Right renal cortex interstitium (tissue), 3 donors: Measurements from ENCODE around the gene RNF227. TPM values are rescaled to one million over a fixed set of nuclear protein-coding genes. Genes with fewer than 3 reads are reported as not detected.
"Not testable (repeated sequence)": the region's sequence is repeated elsewhere in the genome, so short reads cannot be mapped to it uniquely, and the experiment has no call there.

ENCODE experiments used
- DNase-seq, 3 donors: peaks; one replicate each; pipeline ENCODE4 v3.0.0-alpha.2; 2013; ENCODE audit warnings: low read depth in 3 of 3, low spot score in 2 of 3
- polyA plus RNA-seq, 3 donors: library from polyadenylated mRNA; unstranded; fragments of 120-200 nt; gene quantifications; one replicate each; pipeline ENCODE4 v1.2.1, GENCODE V29; 2013; ENCODE audit not compliant: insufficient read length in 3 of 3

Gene RNF227
- polyA plus RNA-seq, 3 donors: 3.4 to 5.0 (median 4.3) TPM

DNA sequence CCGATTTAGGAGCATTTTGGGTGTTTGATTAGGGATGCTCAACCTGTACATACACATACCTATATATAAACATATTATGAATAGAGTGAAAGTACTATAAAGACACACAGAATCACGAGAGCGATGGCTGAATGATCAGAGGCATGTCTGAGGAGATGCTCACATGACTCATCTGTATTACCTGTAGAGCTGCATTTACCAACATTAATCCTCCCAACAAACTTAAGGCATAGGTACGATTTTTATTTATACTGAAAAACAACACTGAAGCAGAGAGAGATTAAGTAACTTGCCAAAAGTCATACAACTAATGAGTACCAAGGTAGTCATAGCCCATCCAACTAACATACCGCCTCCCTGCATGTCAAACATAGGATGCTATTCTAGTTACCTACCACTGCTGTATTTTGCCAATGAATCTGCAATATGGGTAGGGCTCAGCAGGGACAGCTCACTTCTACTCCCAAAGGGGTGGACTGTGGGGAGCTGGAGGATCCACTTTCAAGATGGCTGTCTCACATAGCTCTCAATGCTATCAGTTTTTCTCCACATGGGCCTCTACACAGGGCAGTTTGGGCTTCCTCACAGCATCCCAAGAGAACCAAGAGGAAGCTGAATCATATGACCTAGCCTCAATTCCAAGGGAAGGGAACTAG is 51.0 kb downstream of the RNF227 start:
- no peak for DNase-seq

DNA sequence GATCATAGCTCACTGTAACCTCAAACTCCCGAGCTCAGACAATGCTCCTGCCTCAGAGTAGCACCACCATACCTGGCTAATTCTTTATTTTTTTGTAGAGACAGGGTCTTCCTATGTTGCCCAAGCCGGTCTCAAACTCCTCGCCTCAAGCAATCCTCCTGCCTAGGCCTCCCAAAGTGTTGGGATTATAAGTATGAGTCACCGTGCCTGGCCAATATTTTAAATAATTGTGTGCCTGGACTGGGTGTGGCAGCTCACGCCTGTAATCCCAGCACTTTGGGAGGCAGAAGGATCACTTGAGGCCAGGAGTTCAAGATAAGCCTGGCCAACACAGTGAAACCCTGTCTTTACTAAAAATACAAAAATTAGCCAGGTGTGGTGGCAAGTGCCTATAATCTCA is 51.7 kb downstream of the RNF227 start:
- not testable (repeated sequence) for DNase-seq

Other genes starting within 250 kb of the RNF227 start
- gene TP53, start 228.8 kb downstream of the RNF227 start, polyA plus RNA-seq: 10 to 100 TPM; 66.7 to 68.6 (median 67.4) TPM
- 10 to 100 TPM; 12.8 to 13.6 (median 13.1) TPM for gene WRAP53, start 227.8 kb downstream of the RNF227 start, polyA plus RNA-seq
- gene EFNB3, start 211.1 kb downstream of the RNF227 start, polyA plus RNA-seq: 10 to 100 TPM; 19.9 to 23.7 (median 23.1) TPM
- under 1 TPM; 0.25 to 0.43 (median 0.25) TPM for gene DNAH2, start 198.5 kb downstream of the RNF227 start, polyA plus RNA-seq
- gene KDM6B, start 82.1 kb downstream of the RNF227 start, polyA plus RNA-seq: 10 to 100 TPM; 15.3 to 18.3 (median 17.9) TPM
- gene TMEM88, start 61.2 kb downstream of the RNF227 start, polyA plus RNA-seq: 10 to 100 TPM; 19.1 to 27.1 (median 23.0) TPM
- 10 to 100 TPM; 61.0 to 85.9 (median 73.0) TPM for gene NAA38, start 58.7 kb downstream of the RNF227 start, polyA plus RNA-seq
- 10 to 100 TPM; 23.1 to 24.3 (median 23.8) TPM for gene CYB5D1, start 58.3 kb downstream of the RNF227 start, polyA plus RNA-seq
- 100 to 1,000 TPM; 139 to 161 (median 150) TPM for gene CHD3, start 27.5 kb downstream of the RNF227 start, polyA plus RNA-seq
- gene KCNAB3, start 13.6 kb upstream of the RNF227 start, polyA plus RNA-seq: 10 to 100 TPM in 1 of 3 donors, 1 to 10 TPM in 2; 5.9 to 10.2 (median 9.2) TPM
- 100 to 1,000 TPM; 131 to 171 (median 162) TPM for gene TRAPPC1, start 15.7 kb upstream of the RNF227 start, polyA plus RNA-seq
- gene CNTROB, start 15.9 kb upstream of the RNF227 start, polyA plus RNA-seq: 10 to 100 TPM; 48.1 to 49.6 (median 48.6) TPM
- under 1 TPM; 0.03 to 0.35 (median 0.28) TPM for gene GUCY2D, start 86.3 kb upstream of the RNF227 start, polyA plus RNA-seq
- 1 to 10 TPM in 2 of 3 donors, under 1 TPM in 1; 0.62 to 1.2 (median 1.1) TPM for gene ALOX15B, start 122.8 kb upstream of the RNF227 start, polyA plus RNA-seq
- under 1 TPM; 0.54 to 0.91 (median 0.68) TPM for gene ALOX12B, start 171.4 kb upstream of the RNF227 start, polyA plus RNA-seq
- not detected for gene ALOXE3, start 202.2 kb upstream of the RNF227 start, polyA plus RNA-seq
- not detected for gene HES7, start 207.8 kb upstream of the RNF227 start, polyA plus RNA-seq
- 10 to 100 TPM; 14.5 to 21.8 (median 21.2) TPM for gene PER1, start 236.1 kb upstream of the RNF227 start, polyA plus RNA-seq
- gene VAMP2, start 246.7 kb upstream of the RNF227 start, polyA plus RNA-seq: 100 to 1,000 TPM in 2 of 3 donors, 10 to 100 TPM in 1; 98.7 to 114 (median 102) TPM